Muscle of back (tissue), 11 donors: ENCODE measurements around the gene DFFB. TPM values are rescaled to one million over a fixed set of nuclear protein-coding genes. Genes with fewer than 3 reads are reported as not detected.
"Not testable (repeated sequence)": the region's sequence is repeated elsewhere in the genome, so short reads cannot be mapped to it uniquely, and the experiment has no call there.

Experiments used
- DNase-seq, 3 donors: peaks; one replicate each; pipeline versions ENCODE4 v3.0.0 to v3.0.0-alpha.2; 2013
- polyA plus RNA-seq, 10 donors: library from polyadenylated mRNA; unstranded; fragments of 120-200 nt; gene quantifications; one replicate each; pipeline ENCODE4 v1.2.1, GENCODE V29; 2013; ENCODE audit not compliant: insufficient read length in 10 of 10

Gene DFFB
- polyA plus RNA-seq, 10 donors: 3.5 to 7.6 (median 5.0) TPM

GRCh38 chr1:3908886-3909517 lies 51.7 kb downstream of the DFFB start:
- no peak for DNase-seq

- DNase-seq: no peak
Measured at GRCh38 chr1:3909615-3910014, 52.3 kb downstream of the DFFB start.

DNA sequence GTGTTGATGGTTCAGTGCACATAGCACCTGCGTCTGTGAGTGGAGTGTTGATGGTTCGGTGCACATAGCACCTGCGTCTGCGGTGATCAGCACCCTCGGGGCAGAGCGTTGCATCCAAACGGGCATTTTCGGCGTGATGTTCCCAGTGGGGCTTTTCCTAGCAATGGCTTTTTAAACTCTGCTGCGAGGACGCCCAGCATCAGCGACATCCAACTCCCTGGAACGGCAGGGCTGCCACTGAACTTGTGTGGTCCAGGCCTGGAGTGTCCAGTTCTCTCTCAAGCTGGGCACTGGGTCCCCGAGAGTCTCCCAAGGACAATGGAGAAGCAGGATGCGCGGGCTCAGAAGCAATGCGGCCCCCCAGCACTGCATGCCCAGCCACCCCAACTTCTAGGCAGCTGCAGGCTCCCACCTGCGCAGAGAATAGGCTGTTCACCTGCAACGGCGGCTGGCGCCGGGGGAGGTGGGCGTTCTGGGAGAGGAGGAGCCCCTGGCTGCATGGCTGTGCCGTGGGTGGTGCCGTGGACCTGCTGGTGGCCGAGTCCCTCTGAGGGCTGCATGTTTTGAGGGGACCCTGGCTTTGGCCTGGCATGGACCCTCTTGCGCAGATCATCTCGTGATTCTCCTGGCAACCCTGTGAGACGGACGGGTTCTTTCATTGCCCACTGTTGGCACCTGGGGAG lies 52.9 kb downstream of the DFFB start:
- DNase-seq: no peak

- DNase-seq: peak; percentile 28 to 73 (median 64)
Measured at GRCh38 chr1:3910857-3911845, 53.9 kb downstream of the DFFB start.

- DNase-seq: no peak
Measured at GRCh38 chr1:3911981-3912808, 54.9 kb downstream of the DFFB start.

DNA sequence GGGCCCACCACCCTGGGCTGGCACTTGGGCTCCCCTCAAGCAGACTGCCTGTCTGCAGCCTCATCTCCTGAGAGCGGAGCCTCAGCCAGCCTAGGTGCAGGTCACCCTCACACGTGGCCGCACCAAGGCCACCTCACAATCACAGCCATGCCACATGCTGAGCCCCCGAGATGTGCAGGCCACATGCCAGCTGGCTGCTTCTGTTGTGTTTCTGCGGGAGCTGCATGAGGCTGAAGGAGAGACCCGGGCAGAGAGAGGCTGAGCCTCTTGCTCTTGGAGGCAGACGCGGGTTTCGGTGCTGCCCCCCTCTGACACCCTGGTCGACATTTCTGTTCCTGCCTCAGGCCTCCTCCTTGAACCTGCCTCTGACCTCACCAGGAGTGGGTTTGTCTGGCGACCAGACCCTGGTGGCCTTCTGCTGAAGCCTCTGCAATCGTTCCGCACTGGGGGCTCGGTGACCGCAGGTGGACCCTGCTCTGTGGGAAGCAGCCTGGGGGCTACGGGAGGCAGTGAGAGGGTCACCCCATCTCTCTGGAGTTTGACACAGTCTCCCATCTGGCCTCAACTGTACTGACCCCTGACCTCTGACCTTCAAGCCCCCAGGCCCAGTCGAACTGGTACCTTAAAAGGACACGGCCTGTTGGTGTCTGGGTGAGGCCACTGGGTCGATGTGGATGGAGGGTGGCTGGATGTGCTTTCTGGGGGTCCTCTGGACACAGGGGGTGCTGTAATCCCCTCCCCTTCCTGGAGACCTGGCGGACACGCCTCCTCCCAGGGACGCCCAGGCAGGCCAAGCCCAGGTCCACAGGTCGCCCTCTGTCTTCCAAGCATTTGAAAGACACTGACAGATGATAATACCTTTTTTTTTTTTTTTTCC lies 55.8 kb downstream of the DFFB start:
- DNase-seq: no peak

DNA sequence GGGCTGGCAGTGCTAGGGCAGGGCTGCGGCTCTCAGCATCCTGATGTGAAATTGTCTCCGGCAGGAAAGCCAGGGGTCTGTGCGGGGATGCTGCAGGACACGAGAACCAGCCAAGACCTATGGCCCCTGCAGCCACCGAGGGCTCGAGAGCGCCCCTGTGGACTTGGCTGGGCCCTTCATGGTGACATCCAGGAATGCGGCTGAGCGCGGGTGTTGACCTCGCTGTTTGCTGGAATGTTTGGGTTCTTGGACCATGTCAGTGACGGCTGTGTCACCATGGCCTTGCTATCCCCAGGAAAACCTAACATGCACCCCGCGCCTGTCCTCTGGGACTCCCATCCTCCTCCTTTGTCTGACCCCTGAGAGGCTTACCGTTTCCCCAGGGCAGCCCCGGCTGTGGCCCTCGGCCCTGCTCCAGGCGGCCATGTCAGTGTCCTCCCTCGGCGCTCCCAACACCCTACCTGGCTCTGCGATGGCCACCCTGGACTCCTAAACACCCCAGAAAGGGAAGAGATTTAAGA lies 57.1 kb downstream of the DFFB start:
- no peak for DNase-seq

GRCh38 chr1:3914911-3915310 lies 57.6 kb downstream of the DFFB start:
- no peak for DNase-seq

- DNase-seq: no peak
Measured at GRCh38 chr1:3915551-3916121, 58.4 kb downstream of the DFFB start.

DNA sequence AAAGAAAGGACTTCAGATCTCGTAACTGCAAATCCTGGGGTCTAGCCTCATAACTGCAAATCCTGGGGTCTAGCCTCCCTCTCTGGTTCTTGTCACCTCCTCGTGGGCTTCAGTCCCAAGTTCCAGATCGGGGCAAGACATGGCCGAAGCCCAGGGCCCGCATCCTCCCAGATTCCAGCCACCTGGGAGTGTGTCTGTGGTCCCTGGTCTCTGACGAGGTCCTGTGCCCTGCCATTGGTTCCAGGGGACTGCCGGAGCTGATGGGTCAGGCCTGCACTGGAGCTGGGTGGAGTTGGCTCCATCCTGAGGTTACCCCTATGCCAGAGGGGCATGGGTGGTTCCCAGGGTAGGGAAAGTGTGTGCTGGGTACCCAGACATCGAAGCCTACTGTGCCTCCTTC lies 60.5 kb downstream of the DFFB start:
- no peak for DNase-seq

- not testable (repeated sequence) for DNase-seq
Measured at GRCh38 chr1:3918359-3918758, 61.1 kb downstream of the DFFB start.

DNA sequence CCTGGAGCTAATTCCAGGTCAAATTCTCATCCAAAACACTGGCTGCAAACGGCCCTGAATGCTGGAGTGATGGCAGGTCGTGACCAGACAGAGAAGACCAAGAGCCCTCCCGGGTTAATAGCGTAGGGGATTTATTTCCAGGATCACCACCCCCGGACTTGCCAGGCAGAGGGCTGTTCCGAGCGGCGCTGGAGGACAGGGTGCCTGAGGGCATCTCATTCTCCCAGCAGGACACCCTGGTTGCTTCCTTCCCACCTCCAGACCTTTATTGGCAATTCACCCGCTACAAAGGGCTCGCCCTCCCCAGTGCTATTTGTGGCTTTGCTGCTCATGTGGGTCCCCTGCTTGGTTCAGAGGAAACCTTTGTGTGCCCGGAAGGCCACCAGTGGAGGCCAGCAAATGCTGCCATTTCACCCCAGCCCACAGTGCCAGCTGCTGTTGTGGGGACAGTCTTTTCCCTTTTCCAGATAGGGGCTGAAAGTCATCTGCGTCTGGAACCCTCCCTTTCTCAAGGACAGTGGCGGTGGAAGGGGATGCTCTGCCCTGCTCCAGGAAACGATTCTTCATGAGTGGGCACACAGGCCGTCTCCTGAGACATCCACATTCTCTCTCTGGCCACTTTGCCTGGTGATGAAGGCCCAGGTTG lies 61.8 kb downstream of the DFFB start:
- no peak for DNase-seq

GRCh38 chr1:3919706-3920105 lies 62.4 kb downstream of the DFFB start:
- DNase-seq: no peak

DNA sequence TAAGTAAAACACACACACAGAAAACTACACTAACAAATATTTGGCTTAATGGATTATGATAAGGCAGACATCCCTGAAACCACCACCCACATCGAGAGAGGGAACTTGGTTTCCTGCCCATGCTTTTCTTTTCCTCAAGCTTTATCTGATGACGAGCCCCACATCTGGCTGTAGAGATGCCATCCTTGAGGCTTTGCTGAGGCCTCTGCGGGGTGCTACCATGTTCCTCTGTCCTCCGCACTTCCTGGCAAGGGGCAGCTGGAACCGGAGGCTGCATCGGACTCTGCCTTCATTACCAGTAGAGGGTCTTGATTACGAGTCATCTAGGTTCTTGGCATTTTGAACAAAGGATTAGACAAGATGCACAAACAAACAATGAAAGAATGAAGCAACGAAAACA lies 64.5 kb downstream of the DFFB start:
- no peak for DNase-seq

DNA sequence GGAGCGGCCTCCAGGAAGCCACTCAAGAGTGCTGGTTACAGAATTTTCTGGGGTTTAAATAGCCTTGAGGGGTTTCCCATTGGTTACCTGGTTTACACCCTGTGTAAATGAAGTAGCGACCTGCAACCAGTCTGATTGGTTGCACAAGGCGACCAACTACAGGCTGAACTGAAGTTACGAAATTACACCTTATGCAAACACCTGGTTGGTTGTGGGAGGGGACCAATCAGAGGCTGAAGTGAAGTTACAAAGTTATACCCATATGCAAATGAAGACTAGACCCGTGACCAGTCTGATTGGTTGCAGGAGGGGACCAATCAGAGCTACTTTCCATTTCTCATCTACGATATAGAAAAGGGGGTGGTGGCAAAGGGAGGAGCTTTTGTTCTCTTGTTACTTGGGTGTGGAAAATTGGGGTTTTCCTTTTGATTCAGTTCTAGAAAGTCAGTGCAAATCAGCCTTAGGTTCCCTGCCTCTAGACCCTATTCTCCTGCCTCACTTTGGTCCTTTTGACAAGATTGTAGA lies 65.0 kb downstream of the DFFB start:
- no peak for DNase-seq

GRCh38 chr1:3922851-3923250 lies 65.6 kb downstream of the DFFB start:
- no peak for DNase-seq

- DNase-seq: no peak
Measured at GRCh38 chr1:3923378-3924185, 66.3 kb downstream of the DFFB start.

GRCh38 chr1:3924186-3924824 lies 67.0 kb downstream of the DFFB start:
- no peak for DNase-seq
